ENCODE measurements around the gene TTR. TPM values are rescaled to one million over a fixed set of nuclear protein-coding genes. Genes with fewer than 3 reads are reported as not detected.

Gene TTR
- total RNA-seq, 1 donor from 2014 or later: not detected

GRCh38 chr18:31576670-31577069, 15.0 kb upstream of the TTR start:
- intact Hi-C loops (cut with micrococcal nuclease): no loop called here

GRCh38 chr18:31577195-31577594, 14.5 kb upstream of the TTR start:
- no peak for ATAC-seq
- no peak for DNase-seq
- intact Hi-C loops (cut with micrococcal nuclease): no loop called here

More at GRCh38 chr18:31576670-31577069, 15.0 kb upstream of the TTR start:
- ATAC-seq: no peak
- no peak for DNase-seq

- ATAC-seq: no peak
- no peak for DNase-seq
- intact Hi-C loops (cut with micrococcal nuclease): no loop called here
Measured at GRCh38 chr18:31578126-31578525, 13.6 kb upstream of the TTR start.

GRCh38 chr18:31579375-31579774, 12.3 kb upstream of the TTR start:
- DNase-seq: no peak
- ATAC-seq: no peak
- intact Hi-C loops (cut with micrococcal nuclease): no loop called here

GRCh38 chr18:31581498-31582197, 10.0 kb upstream of the TTR start:
- DNase-seq: no peak
- intact Hi-C loops (cut with micrococcal nuclease): no loop called here
- no peak for ATAC-seq

- no peak for ATAC-seq
- intact Hi-C loops (cut with micrococcal nuclease): no loop called here
Measured at GRCh38 chr18:31583185-31583854, 8.4 kb upstream of the TTR start.

DNA sequence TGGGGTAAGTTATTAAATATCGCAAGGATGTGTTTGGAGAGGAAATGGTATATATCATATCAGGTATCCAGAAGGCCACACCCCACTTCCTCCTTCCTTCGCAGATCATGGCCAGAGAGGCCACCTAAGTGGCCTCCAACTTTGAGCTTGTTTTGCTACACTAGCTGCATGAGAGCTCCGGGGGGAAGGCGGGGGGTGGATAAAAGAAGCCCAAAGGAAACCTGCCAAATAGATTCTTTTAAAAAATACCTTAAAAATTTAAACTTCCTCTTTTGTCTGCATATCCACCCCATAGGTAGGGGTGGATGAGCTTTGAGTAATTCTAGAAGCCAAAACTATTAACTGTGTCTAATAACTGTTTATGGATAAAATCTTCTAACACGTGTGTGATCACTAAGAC, 5.7 kb upstream of the TTR start:
- DNase-seq (no peak), ATAC-seq (no peak)
- intact Hi-C loops (cut with micrococcal nuclease): no loop called here

More at GRCh38 chr18:31583185-31583854, 8.4 kb upstream of the TTR start:
- no peak for DNase-seq

DNA sequence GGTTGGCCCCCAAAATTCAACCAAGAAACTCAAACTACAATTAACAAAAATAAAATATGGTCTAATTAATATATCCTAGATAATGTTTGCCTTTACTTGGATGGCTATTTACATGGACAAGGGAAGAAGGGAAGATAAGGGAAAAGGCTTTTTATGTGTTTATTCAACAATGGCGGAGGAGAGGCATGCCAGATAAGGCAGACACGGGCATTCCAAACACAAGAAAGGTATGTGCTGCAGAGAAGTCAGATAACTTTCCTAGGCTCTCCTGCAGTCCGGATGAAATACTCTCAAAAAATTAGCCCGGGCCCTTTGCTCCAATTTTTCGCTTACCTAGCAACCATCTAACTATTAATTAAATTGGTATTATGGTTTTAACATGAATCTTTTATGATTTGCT, 5.1 kb upstream of the TTR start:
- no peak for ATAC-seq
- no peak for DNase-seq
- intact Hi-C loops (cut with micrococcal nuclease): no loop called here

GRCh38 chr18:31587529-31587928, 4.1 kb upstream of the TTR start:
- intact Hi-C loops (cut with micrococcal nuclease): no loop called here
- no peak for ATAC-seq
- no peak for DNase-seq

DNA sequence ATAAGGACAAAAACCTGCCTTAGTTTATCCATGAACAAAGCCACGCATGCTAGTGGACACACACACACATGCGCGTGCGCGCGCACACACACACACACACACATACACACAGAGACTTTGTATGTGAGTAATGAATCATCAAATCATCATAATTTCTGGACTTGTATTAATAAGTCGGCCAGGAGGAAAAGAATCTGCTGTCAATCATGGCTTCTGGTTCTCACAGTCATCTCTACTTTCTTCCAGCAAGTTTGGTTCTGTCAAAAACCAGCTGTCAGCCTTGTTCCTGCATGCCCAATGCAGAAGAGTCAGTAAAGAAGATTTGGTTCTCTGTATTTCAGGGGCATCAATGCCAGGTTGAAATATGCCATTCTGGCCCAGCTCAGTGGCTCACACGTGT, 1.1 kb upstream of the TTR start:
- ATAC-seq: no peak
- DNase-seq: no peak
- intact Hi-C loops (cut with micrococcal nuclease): no loop called here

DNA sequence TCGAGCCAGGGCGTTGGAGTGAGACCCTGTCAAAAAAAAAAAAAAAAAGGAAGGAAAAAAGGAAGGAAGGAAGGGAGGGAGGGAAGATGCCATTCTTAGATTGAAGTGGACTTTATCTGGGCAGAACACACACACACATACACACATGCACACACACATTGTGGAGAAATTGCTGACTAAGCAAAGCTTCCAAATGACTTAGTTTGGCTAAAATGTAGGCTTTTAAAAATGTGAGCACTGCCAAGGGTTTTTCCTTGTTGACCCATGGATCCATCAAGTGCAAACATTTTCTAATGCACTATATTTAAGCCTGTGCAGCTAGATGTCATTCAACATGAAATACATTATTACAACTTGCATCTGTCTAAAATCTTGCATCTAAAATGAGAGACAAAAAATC, 564 bp upstream of the TTR start:
- intact Hi-C loops (cut with micrococcal nuclease): no loop called here
- DNase-seq (no peak), ATAC-seq (no peak)

DNA sequence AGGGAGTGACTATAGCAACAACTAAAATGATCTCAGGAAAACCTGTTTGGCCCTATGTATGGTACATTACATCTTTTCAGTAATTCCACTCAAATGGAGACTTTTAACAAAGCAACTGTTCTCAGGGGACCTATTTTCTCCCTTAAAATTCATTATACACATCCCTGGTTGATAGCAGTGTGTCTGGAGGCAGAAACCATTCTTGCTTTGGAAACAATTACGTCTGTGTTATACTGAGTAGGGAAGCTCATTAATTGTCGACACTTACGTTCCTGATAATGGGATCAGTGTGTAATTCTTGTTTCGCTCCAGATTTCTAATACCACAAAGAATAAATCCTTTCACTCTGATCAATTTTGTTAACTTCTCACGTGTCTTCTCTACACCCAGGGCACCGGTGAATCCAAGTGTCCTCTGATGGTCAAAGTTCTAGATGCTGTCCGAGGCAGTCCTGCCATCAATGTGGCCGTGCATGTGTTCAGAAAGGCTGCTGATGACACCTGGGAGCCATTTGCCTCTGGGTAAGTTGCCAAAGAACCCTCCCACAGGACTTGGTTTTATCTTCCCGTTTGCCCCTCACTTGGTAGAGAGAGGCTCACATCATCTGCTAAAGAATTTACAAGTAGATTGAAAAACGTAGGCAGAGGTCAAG, 955 bp downstream of the TTR start:
- DNase-seq: no peak
- intact Hi-C loops (cut with micrococcal nuclease): no loop called here
- no peak for ATAC-seq

DNA sequence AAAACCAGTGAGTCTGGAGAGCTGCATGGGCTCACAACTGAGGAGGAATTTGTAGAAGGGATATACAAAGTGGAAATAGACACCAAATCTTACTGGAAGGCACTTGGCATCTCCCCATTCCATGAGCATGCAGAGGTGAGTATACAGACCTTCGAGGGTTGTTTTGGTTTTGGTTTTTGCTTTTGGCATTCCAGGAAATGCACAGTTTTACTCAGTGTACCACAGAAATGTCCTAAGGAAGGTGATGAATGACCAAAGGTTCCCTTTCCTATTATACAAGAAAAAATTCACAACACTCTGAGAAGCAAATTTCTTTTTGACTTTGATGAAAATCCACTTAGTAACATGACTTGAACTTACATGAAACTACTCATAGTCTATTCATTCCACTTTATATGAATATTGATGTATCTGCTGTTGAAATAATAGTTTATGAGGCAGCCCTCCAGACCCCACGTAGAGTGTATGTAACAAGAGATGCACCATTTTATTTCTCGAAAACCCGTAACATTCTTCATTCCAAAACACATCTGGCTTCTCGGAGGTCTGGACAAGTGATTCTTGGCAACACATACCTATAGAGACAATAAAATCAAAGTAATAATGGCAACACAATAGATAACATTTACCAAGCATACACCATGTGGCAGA, 3.6 kb downstream of the TTR start:
- ATAC-seq: no peak
- DNase-seq: no peak
- intact Hi-C loops (cut with micrococcal nuclease): no loop called here

GRCh38 chr18:31596081-31596872, 4.6 kb downstream of the TTR start:
- ATAC-seq: no peak
- DNase-seq: no peak
- intact Hi-C loops (cut with micrococcal nuclease): no loop called here

- intact Hi-C loops (cut with micrococcal nuclease): no loop called here
- no peak for DNase-seq
- no peak for ATAC-seq
Measured at GRCh38 chr18:31598021-31598805, 6.5 kb downstream of the TTR start.

DNA sequence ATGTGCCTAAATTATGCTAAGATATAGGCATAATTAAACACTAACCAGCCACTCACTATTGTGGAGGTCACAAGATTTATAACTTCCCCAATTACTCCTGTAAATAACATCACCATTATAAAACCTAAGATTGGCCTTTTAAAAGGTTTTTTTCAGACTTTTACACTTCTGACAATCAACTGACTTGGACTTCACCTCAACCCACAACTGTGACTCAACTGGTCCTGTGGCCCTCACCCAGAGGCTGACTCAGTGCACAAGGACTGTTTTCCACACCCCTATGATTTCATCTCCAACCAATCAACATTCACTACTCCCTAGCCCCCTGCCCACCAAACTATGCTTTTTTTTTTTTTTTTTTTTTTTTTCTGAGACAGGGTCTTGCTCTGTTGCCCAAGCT, 11.6 kb downstream of the TTR start:
- no peak for ATAC-seq
- DNase-seq: no peak
- intact Hi-C loops (cut with micrococcal nuclease): no loop called here

DNA sequence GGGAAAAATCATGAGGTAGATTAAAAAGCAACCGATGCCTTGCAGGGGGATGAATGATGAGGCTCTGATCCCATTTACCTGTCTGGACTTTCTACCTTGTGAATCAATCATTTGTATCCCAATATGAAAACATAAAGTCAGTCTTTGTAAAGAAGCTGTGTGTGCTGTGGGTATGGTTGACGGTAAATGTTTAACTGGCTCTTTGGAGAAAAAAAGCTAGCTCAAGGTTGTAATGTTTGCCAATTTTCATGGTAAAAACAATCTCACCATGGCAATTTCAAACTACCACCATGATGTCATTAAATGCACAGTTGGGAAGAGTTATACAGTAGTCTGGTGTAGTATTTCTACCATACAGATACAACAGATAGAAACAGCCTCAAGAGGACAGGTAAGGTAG, 14.6 kb downstream of the TTR start:
- DNase-seq (no peak), ATAC-seq (no peak)
- intact Hi-C loops (cut with micrococcal nuclease): no loop called here

DNA sequence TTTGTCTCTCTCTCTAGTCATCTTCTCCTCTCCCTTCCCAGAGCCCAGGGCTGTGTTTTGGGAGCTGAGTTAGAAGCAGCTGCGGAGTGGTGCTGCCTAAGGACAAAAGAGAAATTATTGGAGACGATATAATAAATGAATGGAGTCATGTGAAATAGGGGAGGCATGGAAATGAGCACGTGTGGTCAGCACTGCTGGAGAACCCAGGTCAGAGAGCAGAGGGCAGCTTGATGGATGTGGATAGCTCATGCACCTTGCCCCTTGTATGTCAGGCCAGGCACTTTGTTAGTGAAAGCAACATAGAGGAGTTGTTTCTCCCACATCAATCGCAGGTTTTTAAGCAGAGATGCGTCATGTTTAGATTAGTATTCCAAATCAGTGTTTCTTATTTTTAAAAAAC, 15.7 kb downstream of the TTR start:
- no peak for ATAC-seq
- no peak for DNase-seq
- intact Hi-C loops (cut with micrococcal nuclease): no loop called here

DNA sequence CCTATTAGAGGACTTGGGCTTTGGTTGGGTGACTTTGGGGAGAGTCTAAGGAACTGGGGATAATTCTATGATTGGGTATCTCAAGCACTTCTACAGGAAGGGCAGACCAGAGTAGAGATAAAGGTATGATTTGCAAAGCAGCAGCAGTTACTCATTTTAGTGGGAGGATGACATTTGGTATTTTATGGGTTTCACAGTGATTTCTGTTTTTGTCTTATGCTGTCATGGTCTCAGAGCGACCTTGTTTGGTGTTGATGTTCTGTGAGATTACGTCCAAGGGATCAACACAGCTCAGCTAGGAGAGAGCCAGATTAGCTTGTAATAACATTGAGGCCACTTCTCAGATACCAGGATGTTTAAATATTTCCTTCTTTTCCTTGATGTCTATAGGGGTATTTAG, 18.2 kb downstream of the TTR start:
- intact Hi-C loops (cut with micrococcal nuclease): no loop called here
- DNase-seq (no peak), ATAC-seq (no peak)

Data from left ventricle myocardium superior (tissue), 1 donor.